K562 (cell line): ENCODE results near the gene ABR. TPM values are rescaled to one million over a fixed set of nuclear protein-coding genes. Genes with fewer than 3 reads are reported as not detected.
"Not testable (repeated sequence)": the region's sequence is repeated elsewhere in the genome, so short reads cannot be mapped to it uniquely, and the experiment has no call there.

ENCODE experiments used
- ATAC-seq: fragments of 200-7000 bp; cut with Tn5 transposase; 3 replicates; pipeline ENCODE4 v1.9.1; 2020; ENCODE audit warnings: moderate library complexity
- BruUV-seq: library from RNA; stranded (reverse); fragments of 400-500 nt; replicated peaks from 2 replicates; lab custom pipeline; 2021; lab: Mats Ljungman, UMichigan
- CTCF ChIA-PET: fragments of 300-600 bp; formaldehyde crosslinking; extraction: SDS; loops from one replicate; lab custom pipeline; 2021; ENCODE audit warnings: low intra/inter-chr PET ratio; lab: Yijun Ruan, JAX
- POLR2A ChIA-PET: fragments of 300-600, 350-650 bp; sonication (Branson Sonifier 250); formaldehyde crosslinking; extraction: SDS; loops from one replicate; lab custom pipeline; 2021; ENCODE audit warnings: antibody characterized with exemption, inconsistent platforms; lab: Yijun Ruan, JAX
- DNase-seq, 4 experiments: peaks; one replicate each; pipeline versions ENCODE4 v3.0.0 to v3.0.0-alpha.2; 2011 to 2018; ENCODE audit warnings: low spot score in 3 of 4, mixed read lengths in 3 of 4; ENCODE audit errors: extremely low read depth in 1 of 4
- FAIRE-seq: peaks from 2 replicates; lab custom pipeline; 2011; peaks lifted over from hg19 to GRCh38; lab: Jason Lieb, UNC
- H2AFZ ChIP-seq: 2 replicates; pipeline ENCODE4 v1.6.0; 2011; ENCODE audit warnings: low read depth, low read length, control low read depth, inconsistent platforms
- H3K27ac ChIP-seq: fragments of 200-600 bp; 3 replicates; pipeline ENCODE4 v1.8.0; 2011; ENCODE audit warnings: low read depth, mild to moderate bottlenecking, control low read depth, inconsistent platforms, low read length, moderate library complexity, mixed read lengths; ENCODE audit errors: extremely low read depth
- H3K27me3 ChIP-seq, 2 experiments: fragments of 300-600 bp in 1 of 2; 2 replicates in 1 of 2; 3 replicates in 1 of 2; pipeline versions ENCODE4 v1.6.0 to v1.8.0; 2011; ENCODE audit warnings: inconsistent platforms in 2 of 2, low read length in 2 of 2, mild to moderate bottlenecking in 1 of 2, mixed read lengths in 1 of 2, moderate library complexity in 1 of 2; ENCODE audit not compliant: control insufficient read depth in 2 of 2, insufficient read depth in 2 of 2
- H3K36me3 ChIP-seq: fragments of 300-600 bp; 3 replicates; pipeline ENCODE4 v1.8.0; 2011; ENCODE audit warnings: mild to moderate bottlenecking, low read length, inconsistent platforms; ENCODE audit not compliant: control insufficient read depth, insufficient read depth
- H3K4me1 ChIP-seq, 2 experiments: fragments of 200-600 bp in 1 of 2; replicated peaks in 1 of 2; 2 replicates in 1 of 2; 3 replicates in 1 of 2; pipeline versions ENCODE4 v1.5.1 to v1.8.0; 2011; ENCODE audit warnings: inconsistent platforms in 2 of 2, low read length in 2 of 2, mild to moderate bottlenecking in 1 of 2, mixed read lengths in 1 of 2, moderate library complexity in 1 of 2; ENCODE audit not compliant: control insufficient read depth in 2 of 2, insufficient read depth in 2 of 2
- H3K4me2 ChIP-seq: 2 replicates; pipeline ENCODE4 v1.6.1; 2011; ENCODE audit warnings: low read length, control low read depth, inconsistent platforms, mixed read lengths; ENCODE audit not compliant: insufficient read depth
- H3K4me3 ChIP-seq: fragments of 200-600 bp; sonication (generic), shearing (Covaris generic); 2 replicates; pipeline ENCODE4 v1.5.1; 2016; ENCODE audit warnings: control low read depth, inconsistent platforms
- H3K79me2 ChIP-seq: fragments of 200-600 bp; 3 replicates; pipeline ENCODE4 v1.8.0; 2011; ENCODE audit warnings: low read length, inconsistent platforms; ENCODE audit not compliant: control insufficient read depth, insufficient read depth
- H3K9ac ChIP-seq, 2 experiments: 2 replicates each; pipeline versions ENCODE4 v1.6.0 to v1.6.1; 2011; ENCODE audit warnings: low read depth in 2 of 2, low read length in 2 of 2, control low read depth in 1 of 2, inconsistent platforms in 1 of 2, mild to moderate bottlenecking in 1 of 2, mixed read lengths in 1 of 2; ENCODE audit not compliant: insufficient read depth in 1 of 2
- H3K9me1 ChIP-seq: one replicate; pipeline ENCODE4 v1.6.0; 2011; ENCODE audit warnings: inconsistent platforms, mild to moderate bottlenecking, low read length, moderate library complexity; ENCODE audit not compliant: control insufficient read depth, insufficient read depth
- H3K9me3 ChIP-seq: replicated peaks from 2 replicates; pipeline ENCODE4 v1.5.1; 2011; ENCODE audit warnings: low read depth, low read length, inconsistent platforms; ENCODE audit not compliant: control insufficient read depth, insufficient read depth
- H4K20me1 ChIP-seq: replicated peaks from 2 replicates; pipeline ENCODE4 v1.6.1; 2011; ENCODE audit warnings: low read length, inconsistent platforms, mixed read lengths; ENCODE audit not compliant: control insufficient read depth, insufficient read depth
- CC2D1A ChIP-seq: fragments of 450-650 bp; IDR thresholded peaks from 2 replicates; pipeline ENCODE4 v1.6.1; 2017; ENCODE audit warnings: mild to moderate bottlenecking
- ELK1 ChIP-seq: sonication (generic); formaldehyde crosslinking; IDR thresholded peaks from 2 replicates; pipeline ENCODE4 v1.8.1; 2022; ENCODE audit warnings: missing genetic modification reagents
- PHTF2 ChIP-seq: fragments of 250-450 bp; sonication (Bioruptor Pico); IDR thresholded peaks from 2 replicates; pipeline ENCODE4 v1.5.0; 2021; ENCODE audit warnings: mild to moderate bottlenecking
- SMARCB1 ChIP-seq: IDR thresholded peaks from 2 replicates; pipeline ENCODE4 v1.6.1; 2011; ENCODE audit warnings: improper control_type of control experiment, low read depth; ENCODE audit not compliant: insufficient read length
- SREBF2 ChIP-seq: sonication (generic); formaldehyde crosslinking; IDR thresholded peaks from 2 replicates; pipeline ENCODE4 v1.4.0; 2020; ENCODE audit warnings: mild to moderate bottlenecking, missing genetic modification reagents
- ZEB2 ChIP-seq: fragments of 450-650 bp; IDR thresholded peaks from 2 replicates; pipeline ENCODE4 v1.6.1; 2016
- WGBS: fragments of 100-300 bp; shearing (Covaris generic); methylation state at CpG from one replicate; pipeline ENCODE4 v1.1.6; 2016; ENCODE audit warnings: low coverage, mixed read lengths; ENCODE audit not compliant: insufficient coverage; ENCODE audit errors: missing lambda C conversion rate; 5-methylcytosine and 5-hydroxymethylcytosine counted together
- in situ Hi-C: fragments of 300-500 bp; cut with MboI; formaldehyde crosslinking; loops from 4 replicates; pipeline ENCODE4 v1.15.0; 2018; ENCODE audit warnings: inconsistent platforms, mixed read lengths
- intact Hi-C: fragments of 100-400 bp; cut with micrococcal nuclease; formaldehyde crosslinking; loops from 2 replicates; pipeline ENCODE4 v1.14.2; 2022
- polyA plus RNA-seq, 8 experiments: library from polyadenylated mRNA; depleted of rRNA in 4 of 8; stranded (reverse) in 5 of 8; unstranded in 3 of 8; fragments of >200 nt; fragmentation: Nextera tagmentation in 2 of 8; fragmentation: Illumina TruSeq in 1 of 8; extraction: Ambion mirVana in 2 of 8; extraction: Trizol in 1 of 8; gene quantifications; 2 replicates each; pipeline versions ENCODE4 v1.2.1 to v1.2.3, GENCODE V29; 2011 to 2014; ENCODE audit warnings: inconsistent platforms in 1 of 8, missing spikeins in 1 of 8
- total RNA-seq, 7 experiments: library from RNA; depleted of rRNA in 6 of 7; stranded (reverse); fragments of >200 nt in 6 of 7; fragmentation: Illumina TruSeq in 2 of 7; extraction: Trizol in 2 of 7; gene quantifications; 2 replicates each; pipeline versions ENCODE4 v1.2.1 to v1.2.3, GENCODE V29; 2011 to 2021; ENCODE audit warnings: low replicate concordance in 1 of 7

The ABR gene
- total and polyA plus RNA-seq, 9 of the 15 experiments (the other 6 are each of a cell fraction or from before 2014, with no cell fraction given) = 0.07 to 1.6 (median 0.37) TPM; not detected in 1

- TF ChIP-seq ELK1 (CRISPR knock-in tag) = no peak
- no peak for TF ChIP-seq SREBF2 (CRISPR knock-in tag)
- no peak for TF ChIP-seq PHTF2 (CRISPR knock-in tag)
- no peak for TF ChIP-seq SMARCB1
- no peak for TF ChIP-seq CC2D1A
- no peak for TF ChIP-seq ZEB2
- no peaks in the 10 kb centered on the region for H3K9me3 ChIP-seq
- peaks cover 15 to 47% of the 10 kb centered on the region in 2 experiments; a peak in 4 of 5 replicates for H3K27me3 ChIP-seq
- no peak overlapping the region for H3K9ac ChIP-seq
- no peak for DNase-seq
- no peak overlapping the region for H3K4me2 ChIP-seq
- H3K79me2 ChIP-seq = no peaks in the 10 kb centered on the region
- in situ Hi-C loops = loop anchor here (10.0 kb wide), 1 partner anchor 88 kb away; no protein-coding TSS in a partner anchor
- POLR2A ChIA-PET = no interaction called here
- BruUV-seq = no TSS peak
- no peaks in the 10 kb centered on the region for H3K36me3 ChIP-seq
- 0 out of 2 replicates have a peak, but pooled peaks cover 5% of the 10 kb centered on the region for H4K20me1 ChIP-seq
- no peaks in the 10 kb centered on the region for H3K9me1 ChIP-seq
- no peak for ATAC-seq
- intact Hi-C loops = no loop called here
- no peak overlapping the region for H3K4me3 ChIP-seq
- WGBS = 8% methylated on average over 12 of the region's 12 CpGs
- FAIRE-seq = no peak
- H3K27ac ChIP-seq = no peak overlapping the region
- no peak overlapping the region for H2AFZ ChIP-seq
- no peaks in the 10 kb centered on the region; a peak in 1 of 5 replicates for H3K4me1 ChIP-seq
- CTCF ChIA-PET = no interaction called here
Observed at GRCh38 chr17:973053-973452, 206.7 kb downstream of the ABR start.

- H3K9me3 ChIP-seq, H4K20me1 ChIP-seq, H2AFZ ChIP-seq, ATAC-seq, intact Hi-C loops, FAIRE-seq, H3K4me1 ChIP-seq, H3K9me1 ChIP-seq, DNase-seq, H3K4me3 ChIP-seq, CTCF ChIA-PET, H3K79me2 ChIP-seq, H3K4me2 ChIP-seq, H3K9ac ChIP-seq, H3K36me3 ChIP-seq, BruUV-seq, H3K27ac ChIP-seq, POLR2A ChIA-PET: not testable (repeated sequence)
- peaks cover 11 to 50% of the 10 kb centered on the region in 2 experiments; a peak in 4 of 5 replicates for H3K27me3 ChIP-seq
- in situ Hi-C loops = loop anchor here (10.0 kb wide), 1 partner anchor 87 kb away; no protein-coding TSS in a partner anchor
- 7% methylated on average over 11 of the region's 14 CpGs for WGBS
Observed at GRCh38 chr17:971861-972260, 207.9 kb downstream of the ABR start.
